Measurements from ENCODE around the gene TMOD1. TPM values are rescaled to one million over a fixed set of nuclear protein-coding genes. Genes with fewer than 3 reads are reported as not detected.

Gene TMOD1
- total RNA-seq, 1 experiment from 2014 or later = 1.0 TPM

- no peaks in the 10 kb centered on the region for H3K27me3 Mint-ChIP-seq (ENCODE audit: low read depth)
- H3K36me3 Mint-ChIP-seq = no peaks in the 10 kb centered on the region
- no peak overlapping the region for H3K27ac Mint-ChIP-seq
- peaks cover 10% of the 10 kb centered on the region for H3K4me1 Mint-ChIP-seq
- POLR2A ChIA-PET = no interaction called here
- no peak overlapping the region for H3K4me3 Mint-ChIP-seq
- no peaks in the 10 kb centered on the region for H3K9me3 Mint-ChIP-seq
- no peak for DNase-seq (ENCODE audit: low spot score)
- TF ChIP-seq FOXK1 (CRISPR knock-in tag; IDR thresholded peaks at IDR 0.05) = no peak
- no peak for TF ChIP-seq ZNF532 (CRISPR knock-in tag; IDR thresholded peaks at IDR 0.05; ENCODE audit: borderline replicate concordance)
- no peak for TF ChIP-seq AR (CRISPR knock-in tag; IDR thresholded peaks at IDR 0.05)
- no peak for TF ChIP-seq NR3C1 (CRISPR knock-in tag; conservative IDR thresholded peaks at IDR 0.05; ENCODE audit: low read depth)
- TF ChIP-seq ZNF416 (CRISPR knock-in tag; IDR thresholded peaks at IDR 0.05) = no peak
- TF ChIP-seq NFATC4 (CRISPR knock-in tag; IDR thresholded peaks at IDR 0.05) = no peak
- no peak for TF ChIP-seq CTCF (IDR thresholded peaks at IDR 0.05)
- TF ChIP-seq USF2 (CRISPR knock-in tag; IDR thresholded peaks at IDR 0.05) = no peak
- TF ChIP-seq ZNF138 (CRISPR knock-in tag; conservative IDR thresholded peaks at IDR 0.05) = no peak
- no peak for TF ChIP-seq EMX1 (CRISPR knock-in tag; IDR thresholded peaks at IDR 0.05)
- TF ChIP-seq CBFB (CRISPR knock-in tag; IDR thresholded peaks at IDR 0.05; ENCODE audit: low read depth) = no peak
- TF ChIP-seq ARID4B (CRISPR knock-in tag; IDR thresholded peaks at IDR 0.05; ENCODE audit: borderline replicate concordance) = no peak
- TF ChIP-seq ERG (CRISPR knock-in tag; IDR thresholded peaks at IDR 0.05) = no peak
- no peak for TF ChIP-seq GTF2I (CRISPR knock-in tag; conservative IDR thresholded peaks at IDR 0.05)
- CTCF ChIA-PET = no interaction called here
- ATAC-seq = no peak
Observed at GRCh38 chr9:97534185-97534584, 32.7 kb downstream of the TMOD1 start.

Data from WTC11 (cell line).